Measurements from ENCODE around the gene HMGB3. TPM values are rescaled to one million over a fixed set of nuclear protein-coding genes. Genes with fewer than 3 reads are reported as not detected.

Gene HMGB3
- total and polyA plus RNA-seq, 3 donors from 2014 or later, result 10.0 to 37.1 (median 19.7) TPM

- Histone ChIP-seq H3K27me3 (no peaks in the 10 kb centered on the region), H3K36me3 (ENCODE audit: low read depth, missing control alignments) (no peaks in the 10 kb centered on the region), H3K4me3 (no peak overlapping the region), H3K9me3 (no peaks in the 10 kb centered on the region), H3K27ac (no peak overlapping the region), H3K4me1 (no peaks in the 10 kb centered on the region)
- TF ChIP-seq CTCF (IDR thresholded peaks at IDR 0.05) (no peak), POLR2A (IDR thresholded peaks at IDR 0.05) (no peak)
- no peak for DNase-seq
- intact Hi-C loops (cut with DNase I; ENCODE audit: low total_unique reads), result no loop called here
- 70 to 72% methylated on average over 2 of the region's 2 CpGs for WGBS, 2 donors
These were observed 56.2 kb downstream of the HMGB3 start for GRCh38 chrX:151039351-151039750.

Small RNA genes within 50 kb of the gene (small RNA-seq; reads per million reads assigned to genes)
- gene RNA5SP525, result 0 reads per million in 2 donors
- 0 to 0.09 reads per million in 2 donors for gene RNU6-383P
- gene RPL12P50, result 0 reads per million in 2 donors

Other genes starting within 250 kb of the HMGB3 start
- 10 to 100 TPM; 35.4 to 56.6 TPM for gene CD99L2, start 84.7 kb upstream of the HMGB3 start, total RNA-seq
- gene CD99L2, start 84.7 kb upstream of the HMGB3 start, polyA plus RNA-seq (ENCODE audit: insufficient read depth, low read depth, low replicate concordance), result 36.5 TPM
- under 1 TPM in 1 of 2 donors, not detected in 1; 0.24 TPM for gene GPR50, start 193.2 kb downstream of the HMGB3 start, total RNA-seq
- not detected for gene GPR50, start 193.2 kb downstream of the HMGB3 start, polyA plus RNA-seq (ENCODE audit: insufficient read depth, low read depth, low replicate concordance)